ENCODE results near the gene AP2A2.

AP2A2 gene

GRCh38 chr11:888310-889212 is 37.1 kb upstream of the AP2A2 start:
- Histone ChIP-seq H3K4me3 (ENCODE audit: low read depth, low read length) (no peak overlapping the region), H3K4me1 (ENCODE audit: control insufficient read depth, insufficient read depth, low read length) (no peaks in the 10 kb centered on the region), H3K9me3 (ENCODE audit: control insufficient read depth, insufficient read depth, low read depth, low read length) (no peaks in the 10 kb centered on the region), H3K36me3 (ENCODE audit: control insufficient read depth in 2 of 2, insufficient read depth in 1 of 2, low read length in 2 of 2) (peaks cover 0 to 73% of the 10 kb centered on the region in 2 experiments; a peak in 1 of 3 replicates), H3K27ac (ENCODE audit: extremely low read depth, low read depth, low read length) (no peak overlapping the region)
- ChIA-PET POLR2A (interaction anchor here (0.7 kb wide), 1 partner anchor 22 kb away, joined by 3 read pairs; the partner anchor contains the start of gene CHID1), CTCF (no interaction called here)
- TF ChIP-seq ZXDB (tag by site-specific recombination; IDR thresholded peaks at IDR 0.05) (no peak), ZNF280D (tag by site-specific recombination; IDR thresholded peaks at IDR 0.05) (no peak), ZNF133 (tag by site-specific recombination; IDR thresholded peaks at IDR 0.05) (no peak), ZNF776 (tag by site-specific recombination; IDR thresholded peaks at IDR 0.05; ENCODE audit: borderline replicate concordance) (no peak), HOXA7 (CRISPR knock-in tag; IDR thresholded peaks at IDR 0.05; ENCODE audit: borderline replicate concordance) (no peak), ZNF16 (tag by site-specific recombination; IDR thresholded peaks at IDR 0.05; ENCODE audit: low read depth) (no peak), GLIS1 (tag by site-specific recombination; IDR thresholded peaks at IDR 0.05) (no peak), ZBTB26 (tag by site-specific recombination; optimal IDR thresholded peaks at IDR 0.05) (no peak), CTCF (tag by site-specific recombination; IDR thresholded peaks at IDR 0.05) (no peak), IKZF3 (tag by site-specific recombination; IDR thresholded peaks at IDR 0.05) (no peak)
- TF ChIP-seq, protein P1, sequence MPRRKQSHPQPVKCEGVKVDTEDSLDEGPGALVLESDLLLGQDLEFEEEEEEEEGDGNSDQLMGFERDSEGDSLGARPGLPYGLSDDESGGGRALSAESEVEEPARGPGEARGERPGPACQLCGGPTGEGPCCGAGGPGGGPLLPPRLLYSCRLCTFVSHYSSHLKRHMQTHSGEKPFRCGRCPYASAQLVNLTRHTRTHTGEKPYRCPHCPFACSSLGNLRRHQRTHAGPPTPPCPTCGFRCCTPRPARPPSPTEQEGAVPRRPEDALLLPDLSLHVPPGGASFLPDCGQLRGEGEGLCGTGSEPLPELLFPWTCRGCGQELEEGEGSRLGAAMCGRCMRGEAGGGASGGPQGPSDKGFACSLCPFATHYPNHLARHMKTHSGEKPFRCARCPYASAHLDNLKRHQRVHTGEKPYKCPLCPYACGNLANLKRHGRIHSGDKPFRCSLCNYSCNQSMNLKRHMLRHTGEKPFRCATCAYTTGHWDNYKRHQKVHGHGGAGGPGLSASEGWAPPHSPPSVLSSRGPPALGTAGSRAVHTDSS (tag by site-specific recombination; IDR thresholded peaks at IDR 0.05), result no peak
- TF ChIP-seq, protein P2, sequence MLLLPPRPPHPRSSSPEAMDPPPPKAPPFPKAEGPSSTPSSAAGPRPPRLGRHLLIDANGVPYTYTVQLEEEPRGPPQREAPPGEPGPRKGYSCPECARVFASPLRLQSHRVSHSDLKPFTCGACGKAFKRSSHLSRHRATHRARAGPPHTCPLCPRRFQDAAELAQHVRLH (tag by site-specific recombination; IDR thresholded peaks at IDR 0.05), result no peak

DNA sequence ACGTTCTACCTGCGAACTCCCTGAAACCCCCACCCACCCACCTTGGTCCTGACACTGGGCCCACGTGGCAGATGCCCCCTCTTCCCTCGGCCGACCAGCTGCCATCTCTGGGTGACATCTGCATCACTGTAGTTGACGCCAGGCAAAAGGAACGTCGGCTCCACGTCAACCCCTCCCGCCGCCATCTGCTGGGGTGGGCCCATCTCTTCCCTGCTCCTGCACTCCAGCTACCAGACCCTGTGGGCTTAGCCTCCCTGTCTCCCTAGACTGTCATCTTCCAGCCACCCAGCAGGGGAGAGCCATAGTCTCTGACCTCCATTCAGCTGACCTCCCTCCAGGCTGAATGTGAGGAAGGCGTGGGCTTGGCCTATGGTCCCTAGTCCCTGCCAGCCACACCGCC is 36.4 kb upstream of the AP2A2 start:
- TF ChIP-seq ZSCAN5A (tag by site-specific recombination; IDR thresholded peaks at IDR 0.05) (no peak), ZNF626 (tag by site-specific recombination; IDR thresholded peaks at IDR 0.05) (no peak), HOXD13 (CRISPR knock-in tag; IDR thresholded peaks at IDR 0.05; ENCODE audit: borderline replicate concordance) (no peak), KLF16 (tag by site-specific recombination; IDR thresholded peaks at IDR 0.05) (no peak), ZNF114 (tag by site-specific recombination; IDR thresholded peaks at IDR 0.05) (no peak)
- TF ChIP-seq, protein P3, sequence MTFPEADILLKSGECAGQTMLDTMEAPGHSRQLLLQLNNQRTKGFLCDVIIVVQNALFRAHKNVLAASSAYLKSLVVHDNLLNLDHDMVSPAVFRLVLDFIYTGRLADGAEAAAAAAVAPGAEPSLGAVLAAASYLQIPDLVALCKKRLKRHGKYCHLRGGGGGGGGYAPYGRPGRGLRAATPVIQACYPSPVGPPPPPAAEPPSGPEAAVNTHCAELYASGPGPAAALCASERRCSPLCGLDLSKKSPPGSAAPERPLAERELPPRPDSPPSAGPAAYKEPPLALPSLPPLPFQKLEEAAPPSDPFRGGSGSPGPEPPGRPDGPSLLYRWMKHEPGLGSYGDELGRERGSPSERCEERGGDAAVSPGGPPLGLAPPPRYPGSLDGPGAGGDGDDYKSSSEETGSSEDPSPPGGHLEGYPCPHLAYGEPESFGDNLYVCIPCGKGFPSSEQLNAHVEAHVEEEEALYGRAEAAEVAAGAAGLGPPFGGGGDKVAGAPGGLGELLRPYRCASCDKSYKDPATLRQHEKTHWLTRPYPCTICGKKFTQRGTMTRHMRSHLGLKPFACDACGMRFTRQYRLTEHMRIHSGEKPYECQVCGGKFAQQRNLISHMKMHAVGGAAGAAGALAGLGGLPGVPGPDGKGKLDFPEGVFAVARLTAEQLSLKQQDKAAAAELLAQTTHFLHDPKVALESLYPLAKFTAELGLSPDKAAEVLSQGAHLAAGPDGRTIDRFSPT (tag by site-specific recombination; IDR thresholded peaks at IDR 0.05), result no peak
- TF ChIP-seq, protein P4, sequence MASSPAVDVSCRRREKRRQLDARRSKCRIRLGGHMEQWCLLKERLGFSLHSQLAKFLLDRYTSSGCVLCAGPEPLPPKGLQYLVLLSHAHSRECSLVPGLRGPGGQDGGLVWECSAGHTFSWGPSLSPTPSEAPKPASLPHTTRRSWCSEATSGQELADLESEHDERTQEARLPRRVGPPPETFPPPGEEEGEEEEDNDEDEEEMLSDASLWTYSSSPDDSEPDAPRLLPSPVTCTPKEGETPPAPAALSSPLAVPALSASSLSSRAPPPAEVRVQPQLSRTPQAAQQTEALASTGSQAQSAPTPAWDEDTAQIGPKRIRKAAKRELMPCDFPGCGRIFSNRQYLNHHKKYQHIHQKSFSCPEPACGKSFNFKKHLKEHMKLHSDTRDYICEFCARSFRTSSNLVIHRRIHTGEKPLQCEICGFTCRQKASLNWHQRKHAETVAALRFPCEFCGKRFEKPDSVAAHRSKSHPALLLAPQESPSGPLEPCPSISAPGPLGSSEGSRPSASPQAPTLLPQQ (tag by site-specific recombination; IDR thresholded peaks at IDR 0.05), result no peak
- peaks cover 0 to 66% of the 10 kb centered on the region in 2 experiments; a peak in 1 of 3 replicates for H3K36me3 ChIP-seq (ENCODE audit: control insufficient read depth in 2 of 2, insufficient read depth in 1 of 2, low read length in 2 of 2)
- no peaks in the 10 kb centered on the region for H3K9me3 ChIP-seq (ENCODE audit: control insufficient read depth, insufficient read depth, low read depth, low read length)
- CTCF ChIA-PET, result interaction anchor here (0.6 kb wide), 1 partner anchor 86 kb away, joined by 3 read pairs; no protein-coding TSS in a partner anchor
- POLR2A ChIA-PET, result interaction anchor here (0.7 kb wide), 1 partner anchor 21 kb away, joined by 3 read pairs; the partner anchor contains the start of gene CHID1
- H3K4me3 ChIP-seq (ENCODE audit: low read depth, low read length), result no peak overlapping the region
- no peaks in the 10 kb centered on the region for H3K4me1 ChIP-seq (ENCODE audit: control insufficient read depth, insufficient read depth, low read length)
- H3K27ac ChIP-seq (ENCODE audit: extremely low read depth, low read depth, low read length), result no peak overlapping the region
